COLO668 (cell line): ENCODE data around the gene RNF34.
"Not testable (repeated sequence)": the region's sequence is repeated elsewhere in the genome, so short reads cannot be mapped to it uniquely, and the experiment has no call there.

Source experiments
- DNase-seq: peaks from one replicate; lab custom pipeline; 2025; ENCODE audit not compliant: unreplicated experiment; lab: John Stamatoyannopoulos, UW

Gene RNF34, protein sequence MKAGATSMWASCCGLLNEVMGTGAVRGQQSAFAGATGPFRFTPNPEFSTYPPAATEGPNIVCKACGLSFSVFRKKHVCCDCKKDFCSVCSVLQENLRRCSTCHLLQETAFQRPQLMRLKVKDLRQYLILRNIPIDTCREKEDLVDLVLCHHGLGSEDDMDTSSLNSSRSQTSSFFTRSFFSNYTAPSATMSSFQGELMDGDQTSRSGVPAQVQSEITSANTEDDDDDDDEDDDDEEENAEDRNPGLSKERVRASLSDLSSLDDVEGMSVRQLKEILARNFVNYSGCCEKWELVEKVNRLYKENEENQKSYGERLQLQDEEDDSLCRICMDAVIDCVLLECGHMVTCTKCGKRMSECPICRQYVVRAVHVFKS

DNA sequence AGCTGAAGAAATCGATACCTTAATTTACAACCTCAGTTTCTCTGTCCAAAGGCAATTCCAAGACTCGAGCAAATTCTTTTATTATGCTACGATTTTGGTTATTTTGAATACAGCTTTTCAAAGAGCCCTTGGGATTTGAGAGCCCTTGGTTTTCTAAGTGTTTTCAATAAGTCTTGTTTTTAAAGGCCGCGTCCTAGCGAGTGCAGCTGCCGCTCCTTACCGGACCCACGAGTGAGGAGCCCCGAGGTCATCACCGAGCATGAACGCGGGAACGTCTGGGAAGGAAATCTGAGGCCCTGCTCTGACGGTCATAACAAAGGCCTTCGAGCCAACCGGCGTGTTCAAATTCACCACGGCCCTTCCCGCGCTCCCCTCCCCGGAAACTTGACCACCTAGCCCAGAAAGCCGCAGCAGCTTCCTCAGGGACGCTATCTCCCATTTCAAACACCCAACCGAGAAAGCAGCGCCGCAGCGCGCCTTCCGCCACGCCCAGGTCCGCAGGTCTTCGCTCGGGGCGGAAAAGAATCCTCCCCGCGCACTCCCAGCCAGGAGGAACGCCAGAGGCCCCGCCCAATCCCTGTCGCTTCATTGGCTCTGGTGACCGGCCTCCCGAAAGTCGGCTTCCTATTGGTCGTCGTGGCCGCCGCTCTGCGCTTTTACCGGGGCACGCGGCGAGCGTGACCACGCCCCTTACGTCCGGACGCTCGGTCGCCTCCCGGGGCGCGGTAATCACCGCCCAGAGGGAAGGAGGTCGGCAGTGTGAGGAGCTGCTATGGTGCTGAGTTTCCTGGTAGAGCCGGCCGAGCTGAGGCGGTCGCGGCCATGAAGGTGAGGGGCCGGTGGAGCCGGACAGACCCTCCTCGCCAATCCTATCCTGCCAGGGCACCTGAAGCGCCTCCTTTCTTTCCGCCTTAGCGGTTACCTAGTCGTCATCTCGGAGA is at the start of gene RNF34:
Gene RNF34, plus strand, starts transcription at position 728 of the 941 bp plus-strand sequence. Its CDS starts 95 bp downstream, at position 823.
- DNase-seq, result peak; percentile 100

DNA sequence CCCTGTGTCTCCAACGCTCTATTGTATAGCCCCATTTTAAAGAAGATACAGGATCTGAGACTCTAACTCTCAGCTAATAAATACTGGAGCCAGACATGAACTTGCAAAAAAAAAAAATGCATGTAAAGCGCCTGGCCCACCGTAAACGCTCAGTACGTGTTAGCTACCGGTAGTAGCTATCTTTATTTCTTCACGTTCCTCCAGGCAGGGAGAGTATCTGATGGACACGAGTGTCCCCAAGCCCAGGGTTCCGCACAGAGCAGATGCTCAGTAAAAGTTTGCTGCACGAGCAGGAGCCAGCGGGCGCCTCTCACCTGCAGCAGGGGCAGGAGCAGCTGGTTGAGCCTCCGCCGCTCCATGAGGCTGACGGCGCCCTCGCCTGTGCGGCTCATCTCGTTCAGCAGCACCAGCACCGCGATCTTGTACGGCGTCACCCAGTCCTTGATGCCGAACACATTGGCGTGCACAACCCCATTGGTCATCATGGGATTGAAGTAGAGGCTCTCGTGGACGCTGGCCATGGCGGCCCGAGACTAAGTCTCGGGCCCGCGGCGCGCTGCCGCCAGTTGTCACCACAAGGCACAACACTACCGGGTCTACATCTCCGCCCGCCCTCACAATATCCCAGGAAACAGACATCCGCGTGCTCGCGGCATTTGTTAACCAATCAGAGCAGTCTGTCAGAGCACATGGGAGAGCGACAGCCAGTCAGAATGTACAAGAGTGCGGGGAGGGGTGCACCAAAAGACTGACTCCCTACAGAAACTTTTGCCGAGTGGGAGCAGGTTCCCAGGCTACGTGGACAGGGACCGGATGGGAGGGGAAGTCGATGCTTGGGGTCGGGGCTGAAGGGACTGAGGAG is 47.9 kb upstream of the RNF34 start, which contains the start of gene ANAPC5:
Gene ANAPC5, minus strand, starts transcription at position 592 of the 862 bp plus-strand sequence. Its CDS starts 71 bp downstream, at position 521.
- peak; percentile 97 for DNase-seq

DNA sequence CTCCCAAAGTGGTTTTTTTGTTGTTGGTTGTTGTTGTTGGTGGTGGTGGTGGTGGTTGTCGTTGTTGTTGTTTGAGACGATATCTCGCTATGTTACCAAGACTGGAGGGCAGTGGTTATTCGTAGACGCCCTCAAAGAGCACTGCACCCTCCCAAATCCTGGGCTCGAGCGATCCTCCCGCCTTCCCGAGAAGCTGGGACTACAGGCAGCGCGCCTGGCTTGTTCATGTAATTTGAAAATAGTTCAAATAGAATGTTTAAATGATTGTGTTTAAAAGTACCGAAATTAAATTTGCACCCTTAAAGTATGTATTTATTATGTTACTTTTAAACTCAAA is 47.3 kb upstream of the RNF34 start:
- DNase-seq, result peak; percentile 84

DNA sequence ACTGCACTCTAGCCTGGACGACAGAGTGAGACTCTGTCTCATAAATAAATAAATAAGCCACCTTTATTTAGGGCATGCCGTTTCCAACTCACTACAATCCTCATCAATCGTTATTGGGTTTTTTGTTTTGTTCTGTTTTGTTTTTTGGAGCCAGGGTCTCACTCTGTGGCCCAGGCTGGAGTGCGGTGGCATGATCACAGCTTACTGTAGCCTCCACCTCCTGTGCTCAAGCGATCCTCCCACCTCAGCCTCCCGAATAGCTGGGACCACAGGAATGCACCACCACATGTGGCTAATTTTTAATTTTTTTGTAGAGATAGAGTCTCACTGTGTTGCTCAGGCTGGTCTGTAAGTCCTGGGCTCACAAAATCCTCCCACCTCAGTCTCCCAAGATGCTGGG is 44.1 kb upstream of the RNF34 start:
- DNase-seq, result no peak

DNA sequence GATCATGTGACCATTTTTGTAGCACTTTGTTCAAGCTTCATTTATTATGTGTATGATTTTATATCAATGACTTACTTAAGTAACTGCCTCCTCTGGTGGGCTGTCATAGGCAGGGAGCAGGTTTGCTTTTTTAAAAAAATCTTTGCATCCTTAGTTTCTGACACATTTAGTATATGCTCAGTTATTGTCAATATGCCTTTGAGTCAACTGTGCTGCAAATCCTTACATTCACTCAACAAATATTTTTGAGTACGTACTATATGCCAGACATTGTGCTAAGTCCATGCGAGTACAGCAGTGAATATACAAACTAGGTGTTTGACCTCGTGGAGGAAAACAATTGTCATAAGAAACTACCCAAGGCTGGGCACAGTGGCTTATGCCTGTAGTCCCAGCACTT is 43.3 kb upstream of the RNF34 start:
- DNase-seq, result no peak

DNA sequence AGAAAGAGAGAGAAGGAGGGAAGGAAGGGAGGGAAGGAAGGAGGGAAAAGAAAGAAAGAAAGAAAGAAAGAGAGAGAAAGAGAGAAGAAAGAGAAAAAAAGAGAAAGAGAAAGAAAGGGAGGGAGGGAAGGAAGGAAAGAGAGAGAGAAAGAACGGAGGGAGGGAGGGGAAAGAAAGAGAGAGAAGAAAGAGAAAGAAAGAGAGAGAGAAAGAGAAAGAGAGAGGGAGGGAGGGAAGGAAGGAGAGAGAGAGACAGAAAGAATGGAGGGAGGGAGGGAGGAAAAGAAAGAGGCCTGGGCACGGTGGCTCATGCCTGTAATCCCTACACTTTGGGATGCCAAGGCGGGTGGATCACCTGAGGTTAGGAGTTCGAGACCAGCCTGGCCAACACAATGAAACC is 42.6 kb upstream of the RNF34 start:
- no peak for DNase-seq

DNA sequence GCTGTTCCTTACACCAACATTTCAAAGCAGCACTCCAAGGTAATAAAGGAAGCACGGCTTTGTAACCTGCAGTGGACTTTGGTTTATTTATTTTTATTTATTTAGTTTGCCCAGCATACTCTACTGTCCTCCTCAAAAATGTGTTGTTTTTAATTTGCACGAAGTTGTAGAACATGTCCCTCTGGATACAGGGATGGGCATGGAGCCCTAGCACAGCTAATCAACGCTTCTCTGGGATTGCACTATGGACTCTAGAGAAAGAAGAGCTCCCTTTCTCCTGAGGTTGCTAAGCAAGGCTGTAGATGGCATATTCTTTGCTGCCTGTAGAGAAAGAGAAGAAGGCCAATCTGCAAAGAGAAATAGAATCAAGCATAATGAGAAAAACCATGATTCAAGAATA is 41.8 kb upstream of the RNF34 start:
- no peak for DNase-seq

DNA sequence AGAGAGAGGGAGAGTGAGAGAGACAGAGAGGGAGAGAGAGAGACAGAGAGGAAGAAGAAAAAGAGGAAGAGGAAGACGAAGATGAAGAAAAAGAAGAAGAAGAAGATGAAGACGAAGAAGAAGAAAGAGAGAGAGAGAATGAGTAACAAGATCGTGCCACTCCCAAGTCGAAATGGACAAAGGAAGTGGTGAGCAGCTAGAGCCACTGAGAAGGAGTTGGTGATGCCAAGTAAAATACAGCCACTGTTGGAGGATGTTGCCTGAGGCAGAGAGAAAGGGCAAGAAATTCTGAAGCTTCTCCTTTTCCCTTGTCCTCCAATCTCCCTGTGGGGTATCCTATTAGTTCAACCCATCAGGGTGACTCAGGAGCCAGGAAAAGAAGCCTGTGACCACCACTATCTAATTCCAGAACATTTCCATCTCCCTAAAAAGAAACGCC is 35.2 kb upstream of the RNF34 start:
- no peak for DNase-seq

DNA sequence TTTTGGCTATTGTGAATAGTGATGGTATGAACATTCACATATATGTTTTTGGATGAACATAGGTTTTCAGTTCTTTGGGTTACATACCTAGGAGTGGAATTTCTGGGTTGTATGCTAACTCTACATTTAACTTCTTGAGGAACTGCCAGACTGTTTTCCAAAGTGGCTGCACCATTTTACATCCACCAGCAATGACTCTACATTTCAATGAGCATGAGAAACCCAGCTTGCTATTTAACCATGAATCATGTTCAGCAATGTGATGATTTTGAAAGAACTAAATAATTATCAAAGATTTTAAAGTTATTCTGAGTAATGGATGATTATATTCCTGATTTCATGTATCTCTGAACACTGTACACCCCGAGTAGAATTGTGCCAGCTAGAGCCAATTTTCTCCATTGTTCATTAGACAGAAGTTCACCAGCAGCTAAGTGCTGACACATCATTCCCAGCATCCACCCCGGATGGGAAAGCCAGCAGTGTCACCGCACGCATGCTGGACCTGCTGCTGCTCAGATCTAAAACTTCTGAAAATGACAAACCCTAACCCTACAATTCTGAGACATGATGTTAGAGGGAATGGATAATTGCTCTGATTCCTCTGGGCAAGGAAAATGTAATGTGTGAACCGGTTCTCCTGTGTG is 34.4 kb upstream of the RNF34 start:
- DNase-seq, result no peak

DNA sequence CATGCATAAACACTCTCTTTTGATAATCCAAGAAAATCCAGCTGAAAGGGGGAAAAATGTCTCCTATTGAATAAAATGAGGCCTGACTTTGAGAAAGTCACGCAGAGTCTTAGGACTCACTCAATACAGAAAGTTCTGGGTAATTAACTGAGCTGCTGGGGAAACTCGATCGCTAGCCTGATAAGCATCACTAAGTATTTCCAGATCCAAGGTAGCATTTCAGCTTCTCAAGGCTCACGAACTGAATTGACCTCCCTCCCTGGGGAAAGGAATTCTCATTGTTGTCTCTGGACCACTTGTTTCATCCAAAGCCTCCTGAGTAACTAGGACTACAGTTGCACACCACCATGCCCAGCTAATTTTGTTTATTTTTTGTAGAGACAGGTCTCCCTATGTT is 33.9 kb upstream of the RNF34 start:
- DNase-seq, result no peak

DNA sequence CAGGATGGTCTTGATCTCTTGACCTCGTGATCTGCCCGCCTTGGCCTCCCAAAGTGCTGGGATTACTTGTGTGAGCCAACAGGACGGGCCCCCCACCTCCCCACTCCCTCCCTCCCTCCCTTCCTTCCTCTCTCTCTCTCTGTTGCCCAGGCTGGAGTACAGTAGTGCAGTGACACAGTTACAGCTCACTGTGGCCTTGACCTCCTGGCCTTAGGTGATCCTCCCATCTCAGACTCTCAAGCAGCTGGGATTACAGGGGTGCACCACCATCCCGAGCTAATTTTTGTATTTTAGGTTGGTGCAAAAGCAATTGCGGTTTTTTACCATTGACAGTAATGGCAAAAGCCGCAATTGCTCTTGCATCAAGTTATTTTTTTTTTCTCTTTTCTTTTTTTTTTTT is 28.5 kb upstream of the RNF34 start:
- no peak for DNase-seq

DNA sequence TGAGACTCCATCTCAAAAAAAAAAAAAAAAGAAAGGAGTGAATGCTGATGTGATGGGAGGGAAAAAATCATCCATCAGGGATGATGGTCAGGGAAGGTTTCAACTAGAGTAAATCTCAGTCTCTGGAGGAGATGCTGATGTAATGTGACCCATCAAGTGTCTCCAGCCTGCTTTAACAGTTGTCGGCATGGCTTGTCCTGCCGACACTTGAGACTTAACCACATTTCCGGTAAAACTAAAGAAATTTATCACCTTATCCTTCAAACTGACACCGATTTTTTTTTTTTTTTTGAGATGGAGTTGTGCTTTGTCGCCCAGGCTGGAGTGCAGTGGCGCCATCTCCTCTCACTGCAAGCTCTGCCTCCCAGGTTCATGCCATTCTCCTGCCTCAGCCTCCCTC is 26.2 kb upstream of the RNF34 start:
- no peak for DNase-seq

DNA sequence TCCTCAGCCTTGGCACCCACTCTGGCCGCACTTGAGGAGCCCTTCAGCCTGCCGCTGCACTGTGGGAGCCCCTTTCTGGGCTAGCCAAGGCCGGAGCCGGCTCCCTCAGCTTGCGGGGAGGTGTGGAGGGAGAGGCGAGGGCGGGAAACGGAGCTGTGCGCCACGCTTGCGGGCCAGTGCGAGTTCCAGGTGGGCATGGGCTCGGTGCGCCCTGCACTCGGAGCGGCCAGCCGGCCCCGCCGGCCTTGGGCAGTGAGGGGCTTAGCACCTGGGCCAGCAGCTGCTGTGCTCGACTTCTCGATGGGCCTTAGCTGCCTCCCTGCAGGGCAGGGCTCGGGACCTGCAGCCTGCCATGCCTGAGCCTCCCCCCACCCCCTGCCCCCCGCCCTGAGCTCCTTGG is 25.6 kb upstream of the RNF34 start:
- DNase-seq, result not testable (repeated sequence)

DNA sequence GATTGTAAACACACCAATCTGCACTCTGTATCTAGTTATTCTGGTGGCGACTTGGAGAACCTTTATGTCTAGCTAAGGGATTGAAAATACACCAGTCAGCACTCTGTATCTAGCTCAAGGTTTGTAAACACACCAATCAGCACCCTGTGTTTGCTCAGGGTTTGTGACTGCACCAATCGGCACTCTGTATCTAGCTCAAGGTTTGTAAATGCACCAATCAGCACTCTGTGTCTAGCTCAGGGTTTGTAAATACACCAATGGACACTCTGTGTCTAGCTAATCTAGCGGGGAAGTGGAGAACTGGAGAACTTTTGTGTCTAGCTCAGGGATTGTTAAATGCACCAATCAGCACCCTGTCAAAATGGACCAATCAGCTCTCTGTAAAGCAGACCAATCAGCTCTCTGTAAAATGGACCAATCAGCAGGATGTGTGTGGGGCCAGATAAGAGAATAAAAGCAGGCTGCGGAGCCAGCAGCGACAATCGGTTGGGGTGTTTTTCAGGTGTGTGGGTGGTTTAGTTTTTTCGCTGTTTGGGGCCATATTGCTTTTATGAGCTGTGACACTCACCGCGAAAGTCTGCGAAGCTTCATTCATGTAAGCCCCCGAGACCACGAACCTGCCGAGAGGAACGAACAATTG is 24.9 kb upstream of the RNF34 start:
- DNase-seq, result not testable (repeated sequence)

DNA sequence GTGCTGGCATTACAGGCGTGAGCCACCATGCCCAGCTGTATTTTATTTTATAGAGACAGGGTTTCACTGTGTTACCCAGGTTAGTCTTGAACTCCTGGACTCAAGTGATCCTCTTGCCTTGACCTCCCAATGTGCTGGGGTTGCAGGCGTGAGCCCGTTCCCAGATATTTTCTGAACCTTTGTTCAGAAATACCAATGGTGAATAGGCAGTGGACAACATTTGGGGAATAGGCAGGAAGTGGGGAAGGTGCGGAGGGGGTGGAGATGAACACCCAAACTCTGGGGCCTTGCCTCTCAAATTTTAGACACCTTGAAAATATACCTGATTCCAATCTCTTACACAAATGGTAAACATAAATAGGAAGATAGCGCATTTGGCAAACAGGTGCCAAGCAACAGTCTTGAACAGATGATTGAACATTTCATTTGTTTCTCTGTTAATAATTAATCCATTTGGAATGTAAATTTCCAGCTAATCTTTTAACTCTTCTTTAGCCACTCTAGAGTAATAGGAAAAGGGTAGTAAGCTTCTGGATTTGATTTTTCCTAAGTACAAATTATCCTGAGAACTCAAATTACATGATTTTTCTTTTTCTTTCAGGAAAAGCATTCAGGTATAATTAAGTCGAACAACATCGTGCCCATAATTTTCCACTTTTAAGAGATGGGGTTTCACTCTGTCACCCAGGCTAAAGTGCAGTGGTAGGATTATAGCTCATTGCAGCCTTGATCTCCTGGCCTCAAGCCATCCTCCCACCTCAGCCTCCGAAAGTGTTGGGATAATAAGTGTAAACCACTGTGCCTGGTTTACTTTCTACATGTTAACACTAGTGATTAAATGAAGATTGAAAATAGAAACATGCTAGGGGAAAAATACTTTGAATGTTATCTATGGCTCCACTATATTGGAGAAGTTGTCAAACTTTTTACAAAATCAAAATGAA is 22.9 kb upstream of the RNF34 start:
- DNase-seq, result peak; percentile 13

DNA sequence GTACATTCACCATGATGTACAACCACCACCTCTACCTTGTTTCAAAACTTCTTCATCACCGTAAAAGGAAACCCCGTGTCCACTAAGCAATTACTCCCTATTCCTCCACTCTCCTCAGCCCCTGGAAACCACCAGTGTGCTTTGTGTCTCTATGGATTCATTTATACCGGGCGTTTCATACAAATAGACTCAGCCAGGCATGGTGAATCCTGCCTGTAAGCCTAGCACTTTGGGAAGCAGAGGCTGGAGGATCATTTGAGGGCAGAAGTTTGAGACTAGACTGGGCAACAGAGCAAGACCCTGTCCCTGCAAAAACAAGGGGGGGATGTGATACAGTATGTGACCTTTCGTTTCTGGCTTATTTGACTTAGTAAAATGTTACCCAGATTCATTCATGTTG is 21.2 kb upstream of the RNF34 start:
- no peak for DNase-seq

DNA sequence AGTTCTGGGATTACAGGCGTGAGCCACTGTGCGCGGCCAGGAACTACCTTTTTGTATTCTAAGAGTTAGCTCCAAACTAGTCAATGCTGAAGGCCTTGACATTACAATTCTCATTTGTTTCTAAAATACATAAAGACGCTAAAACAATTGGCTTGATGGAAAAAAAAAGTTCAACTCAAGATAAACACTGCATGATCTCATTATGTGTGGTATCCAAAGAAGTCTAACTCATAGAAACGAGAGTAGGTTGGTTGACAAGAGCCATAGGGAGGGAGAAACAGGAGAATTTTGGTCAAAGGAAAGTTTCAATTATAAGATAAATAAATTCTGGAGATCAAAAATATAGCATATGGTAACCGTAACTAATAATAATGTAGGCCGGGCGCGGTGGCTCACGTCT is 20.0 kb upstream of the RNF34 start:
- no peak for DNase-seq

DNA sequence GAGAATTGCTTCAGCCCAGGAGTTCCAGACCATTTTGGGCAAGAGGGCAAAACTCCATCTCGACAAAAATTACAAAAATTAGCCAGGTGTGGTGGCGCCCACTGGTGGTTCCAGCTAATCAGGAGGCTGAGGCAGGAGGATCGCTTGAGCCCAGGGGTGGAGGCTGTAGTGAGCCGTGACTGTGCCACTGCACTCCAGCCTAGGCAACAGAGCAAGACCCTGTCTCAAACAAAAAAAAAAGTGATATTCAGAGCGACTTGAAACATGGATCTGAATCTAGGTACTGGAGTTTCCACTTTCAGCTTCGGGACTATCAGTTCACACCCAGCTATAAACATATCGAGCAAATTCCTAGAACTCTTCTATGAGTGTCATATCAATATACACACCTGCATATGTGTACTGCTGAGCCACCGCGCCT is 16.3 kb upstream of the RNF34 start:
- DNase-seq, result no peak

DNA sequence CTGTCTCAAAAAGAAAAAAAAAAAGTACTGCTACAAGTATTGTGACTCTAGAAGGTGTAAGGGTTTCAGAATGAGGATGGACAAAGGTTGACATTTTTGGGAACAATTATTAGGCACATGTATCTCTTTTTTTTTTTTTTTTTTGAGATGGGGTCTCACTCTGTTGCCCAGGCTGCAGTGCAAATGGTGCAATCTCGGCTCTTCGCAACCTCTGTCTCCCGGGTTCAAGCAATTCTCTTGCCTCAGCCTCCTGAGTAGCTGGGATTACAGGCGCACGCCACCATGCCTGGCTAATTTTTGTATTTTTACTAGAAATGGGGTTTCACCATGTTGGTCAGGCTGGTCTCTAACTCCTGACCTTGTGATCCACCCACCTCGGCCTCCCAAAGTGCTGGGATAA is 15.0 kb upstream of the RNF34 start:
- not testable (repeated sequence) for DNase-seq
